ENCODE measurements around the gene ZNF142.
"Not testable (repeated sequence)": the region's sequence is repeated elsewhere in the genome, so short reads cannot be mapped to it uniquely, and the experiment has no call there.

Gene ZNF142, protein sequence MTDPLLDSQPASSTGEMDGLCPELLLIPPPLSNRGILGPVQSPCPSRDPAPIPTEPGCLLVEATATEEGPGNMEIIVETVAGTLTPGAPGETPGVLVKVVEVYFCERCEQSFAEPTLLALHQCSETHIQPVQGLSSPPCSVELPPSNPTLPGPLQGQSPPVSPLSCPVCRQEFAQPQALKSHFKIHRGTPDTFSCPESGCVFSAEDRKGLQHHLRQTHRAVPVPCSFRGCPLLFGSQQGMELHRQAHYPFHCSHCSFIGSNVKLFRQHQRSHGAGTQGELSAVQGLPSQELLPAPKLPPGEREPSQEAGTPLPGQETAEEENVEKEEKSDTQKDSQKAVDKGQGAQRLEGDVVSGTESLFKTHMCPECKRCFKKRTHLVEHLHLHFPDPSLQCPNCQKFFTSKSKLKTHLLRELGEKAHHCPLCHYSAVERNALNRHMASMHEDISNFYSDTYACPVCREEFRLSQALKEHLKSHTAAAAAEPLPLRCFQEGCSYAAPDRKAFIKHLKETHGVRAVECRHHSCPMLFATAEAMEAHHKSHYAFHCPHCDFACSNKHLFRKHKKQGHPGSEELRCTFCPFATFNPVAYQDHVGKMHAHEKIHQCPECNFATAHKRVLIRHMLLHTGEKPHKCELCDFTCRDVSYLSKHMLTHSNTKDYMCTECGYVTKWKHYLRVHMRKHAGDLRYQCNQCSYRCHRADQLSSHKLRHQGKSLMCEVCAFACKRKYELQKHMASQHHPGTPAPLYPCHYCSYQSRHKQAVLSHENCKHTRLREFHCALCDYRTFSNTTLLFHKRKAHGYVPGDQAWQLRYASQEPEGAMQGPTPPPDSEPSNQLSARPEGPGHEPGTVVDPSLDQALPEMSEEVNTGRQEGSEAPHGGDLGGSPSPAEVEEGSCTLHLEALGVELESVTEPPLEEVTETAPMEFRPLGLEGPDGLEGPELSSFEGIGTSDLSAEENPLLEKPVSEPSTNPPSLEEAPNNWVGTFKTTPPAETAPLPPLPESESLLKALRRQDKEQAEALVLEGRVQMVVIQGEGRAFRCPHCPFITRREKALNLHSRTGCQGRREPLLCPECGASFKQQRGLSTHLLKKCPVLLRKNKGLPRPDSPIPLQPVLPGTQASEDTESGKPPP (N-terminal part only)

DNA sequence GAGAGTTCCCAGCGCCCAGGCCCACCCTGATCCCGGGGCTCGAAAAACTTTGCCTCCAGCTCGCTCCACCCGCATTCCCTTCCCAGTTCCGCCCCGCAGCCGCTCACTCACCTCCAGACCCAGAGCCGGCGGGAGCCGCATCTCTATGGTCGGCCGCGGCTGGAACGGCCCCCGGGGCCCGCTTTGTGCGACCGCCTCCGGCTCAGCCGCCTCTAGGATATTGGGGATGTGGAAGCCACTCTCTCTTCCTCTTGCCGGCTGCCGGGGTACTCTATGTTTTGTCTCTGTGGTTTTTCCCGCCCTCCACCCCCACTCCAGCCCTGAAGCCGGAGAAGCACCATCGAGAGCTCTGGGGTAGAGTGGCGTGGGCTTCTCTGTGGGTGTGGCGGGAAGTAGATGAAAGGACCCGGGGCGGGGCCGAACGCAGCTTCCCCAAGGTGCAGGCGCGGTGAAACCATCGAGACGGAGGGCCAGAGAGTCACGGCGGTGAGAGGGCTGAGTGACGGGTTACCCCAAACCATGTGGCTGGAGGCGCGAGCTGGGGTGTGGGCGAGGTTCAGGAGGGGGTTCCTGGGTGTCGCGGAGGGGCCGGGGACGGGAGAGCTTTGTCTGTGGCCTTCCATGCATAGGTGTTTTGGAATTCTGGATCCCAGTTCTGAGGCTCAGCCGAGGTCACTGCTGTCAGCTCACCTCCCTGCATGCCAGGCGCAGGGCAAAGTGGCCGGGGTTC is at the start of gene ZNF142, which contains the start of gene BCS1L:
Gene ZNF142 (minus strand): TSS at position 366 of the 730 bp plus-strand sequence. CDS start 3,194 bp downstream, outside the sequence.
Gene BCS1L (plus strand): TSS at position 426 of the 730 bp plus-strand sequence. CDS start 1,305 bp downstream, outside the sequence.
- H3K9ac ChIP-seq = peak within 1 kb of the TSS; percentile 88
- H4K20me1 ChIP-seq = peaks cover 22% of the 10 kb centered on the region; the same call in 1 of the 2 replicates
- peaks cover 21% of the 10 kb centered on the region for H3K4me1 ChIP-seq
- H3K4me2 ChIP-seq = peak within 1 kb of the TSS; percentile 81
- H3K36me3 ChIP-seq = peaks cover 73% of the 10 kb centered on the region
- TF ChIP-seq Cebpa-rat (IDR thresholded peaks at IDR 0.05) = no peak
- H3K27ac ChIP-seq = peak within 1 kb of the TSS; percentile 84
- no peaks in the 10 kb centered on the region for H3K27me3 ChIP-seq
- peak within 1 kb of the TSS; percentile 99 for H3K4me3 ChIP-seq
- H3K9me3 ChIP-seq = no peaks in the 10 kb centered on the region

DNA sequence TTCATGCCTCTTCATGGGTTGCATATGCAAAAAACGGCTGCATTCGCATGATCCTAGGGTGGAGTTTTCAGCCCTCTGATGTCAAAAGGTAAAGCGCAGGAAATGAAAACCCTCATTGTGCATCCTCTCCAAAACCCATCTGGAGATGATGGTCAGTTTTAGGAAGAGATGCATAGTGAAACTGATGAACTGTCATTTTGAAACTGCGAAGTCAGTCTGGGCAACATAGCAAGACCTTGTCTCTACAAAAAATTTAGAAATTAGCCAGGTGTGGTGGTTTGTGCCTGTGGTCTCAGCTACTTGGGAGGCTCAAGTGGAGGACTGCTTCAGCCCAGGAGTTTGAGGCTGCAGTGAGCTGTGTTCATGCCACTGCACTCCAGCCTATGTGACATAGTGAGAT is 48.7 kb upstream of the ZNF142 start:
- Histone ChIP-seq H3K27ac (no peak overlapping the region), H4K20me1 (peaks cover 4% of the 10 kb centered on the region; the same call in 1 of the 2 replicates), H3K36me3 (no peaks in the 10 kb centered on the region), H3K27me3 (no peaks in the 10 kb centered on the region), H3K4me3 (no peak overlapping the region), H3K9ac (no peak overlapping the region), H3K4me2 (no peak overlapping the region), H3K9me3 (no peaks in the 10 kb centered on the region), H3K4me1 (peaks cover 15% of the 10 kb centered on the region)
- TF ChIP-seq Cebpa-rat (IDR thresholded peaks at IDR 0.05) = no peak

GRCh38 chr2:218703341-218703740 is 43.9 kb upstream of the ZNF142 start:
- no peak overlapping the region for H3K4me2 ChIP-seq
- no peak for TF ChIP-seq Cebpa-rat (IDR thresholded peaks at IDR 0.05)
- H3K27me3 ChIP-seq = no peaks in the 10 kb centered on the region
- H3K27ac ChIP-seq = no peak overlapping the region
- no peaks in the 10 kb centered on the region for H3K9me3 ChIP-seq
- no peak overlapping the region for H3K9ac ChIP-seq
- H3K4me3 ChIP-seq = no peak overlapping the region
- H4K20me1 ChIP-seq = no peaks in the 10 kb centered on the region
- H3K36me3 ChIP-seq = no peaks in the 10 kb centered on the region
- H3K4me1 ChIP-seq = no peaks in the 10 kb centered on the region

DNA sequence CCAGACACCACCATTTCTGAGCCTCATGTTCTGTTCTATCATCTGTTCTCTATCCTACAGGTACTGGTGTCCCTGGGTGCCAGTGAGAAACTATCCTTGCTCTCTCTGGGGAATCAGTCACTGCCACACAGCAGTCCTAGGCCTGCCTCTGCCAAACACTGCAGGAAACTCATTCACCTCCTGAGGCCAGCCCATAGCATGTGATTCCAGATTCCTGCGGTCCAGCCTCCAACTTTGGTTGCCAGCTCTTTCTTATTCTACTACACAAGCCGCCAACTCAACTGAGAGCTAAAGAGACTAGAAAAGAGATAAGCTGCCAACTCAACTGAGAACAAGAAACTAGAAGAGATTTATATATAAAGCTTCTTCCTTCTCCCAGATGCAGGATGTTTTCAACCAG is 42.4 kb upstream of the ZNF142 start:
- H3K27me3 ChIP-seq = no peaks in the 10 kb centered on the region
- no peaks in the 10 kb centered on the region for H4K20me1 ChIP-seq
- no peak overlapping the region for H3K4me2 ChIP-seq
- no peak overlapping the region for H3K4me3 ChIP-seq
- no peaks in the 10 kb centered on the region for H3K4me1 ChIP-seq
- H3K9ac ChIP-seq = no peak overlapping the region
- H3K36me3 ChIP-seq = no peaks in the 10 kb centered on the region
- no peak for TF ChIP-seq Cebpa-rat (IDR thresholded peaks at IDR 0.05)
- no peak overlapping the region for H3K27ac ChIP-seq
- no peaks in the 10 kb centered on the region for H3K9me3 ChIP-seq

GRCh38 chr2:218698885-218699284 is 39.5 kb upstream of the ZNF142 start:
- Histone ChIP-seq H3K4me3 (no peak overlapping the region), H3K9me3 (no peaks in the 10 kb centered on the region), H3K27me3 (no peaks in the 10 kb centered on the region), H3K9ac (no peak overlapping the region), H3K4me1 (no peaks in the 10 kb centered on the region), H3K4me2 (no peak overlapping the region), H4K20me1 (no peaks in the 10 kb centered on the region), H3K27ac (no peak overlapping the region), H3K36me3 (peaks cover 9% of the 10 kb centered on the region; the same call in 1 of the 2 replicates)
- no peak for TF ChIP-seq Cebpa-rat (IDR thresholded peaks at IDR 0.05)

DNA sequence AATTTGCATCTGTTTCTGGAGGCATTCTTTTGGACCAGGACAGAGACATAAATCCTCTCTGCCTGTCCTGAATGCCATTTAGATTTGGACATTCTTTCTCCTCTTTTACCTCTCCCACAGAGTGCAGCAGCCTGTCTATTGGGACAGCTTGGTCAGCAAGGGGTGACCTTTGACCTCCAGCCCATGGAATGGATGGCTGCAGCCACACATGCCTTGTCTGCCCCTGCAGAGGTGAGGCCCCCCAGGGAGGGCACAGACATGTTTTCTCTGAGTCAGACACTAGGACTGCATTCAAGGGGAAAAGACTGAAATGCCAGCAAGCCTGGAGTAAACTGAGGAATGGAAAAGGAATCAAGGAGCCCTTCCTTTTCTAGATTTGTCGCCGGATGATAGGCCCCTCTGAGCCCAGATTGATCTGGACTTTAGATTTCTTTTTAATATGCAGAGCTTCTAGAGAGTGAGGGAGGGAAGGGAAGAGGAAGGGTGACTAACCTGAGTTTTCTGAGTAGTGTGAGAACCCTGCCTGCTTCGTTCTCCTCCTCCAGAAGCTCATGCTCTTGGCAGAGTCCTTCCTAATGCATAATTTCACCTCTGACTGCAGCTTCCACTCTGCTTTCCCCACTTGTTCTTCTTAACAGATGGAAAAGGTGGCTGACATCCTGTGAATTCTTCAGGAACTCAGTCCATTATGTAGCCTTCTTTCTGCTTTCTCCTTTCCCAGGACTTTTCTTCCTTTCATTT is 35.2 kb upstream of the ZNF142 start:
- no peak overlapping the region for H3K4me3 ChIP-seq
- H3K4me2 ChIP-seq = no peak overlapping the region
- no peaks in the 10 kb centered on the region for H3K9me3 ChIP-seq
- no peak overlapping the region for H3K9ac ChIP-seq
- H4K20me1 ChIP-seq = no peaks in the 10 kb centered on the region
- no peaks in the 10 kb centered on the region for H3K4me1 ChIP-seq
- TF ChIP-seq Cebpa-rat (IDR thresholded peaks at IDR 0.05) = no peak
- peaks cover 20% of the 10 kb centered on the region; the same call in 1 of the 2 replicates for H3K36me3 ChIP-seq
- H3K27me3 ChIP-seq = no peaks in the 10 kb centered on the region
- no peak overlapping the region for H3K27ac ChIP-seq

GRCh38 chr2:218691234-218691633 is 31.8 kb upstream of the ZNF142 start:
- Histone ChIP-seq H3K4me1 (no peaks in the 10 kb centered on the region), H3K36me3 (peaks cover 20% of the 10 kb centered on the region; the same call in 1 of the 2 replicates), H3K27me3 (no peaks in the 10 kb centered on the region), H3K4me3 (no peak overlapping the region), H3K4me2 (no peak overlapping the region), H3K9me3 (no peaks in the 10 kb centered on the region), H4K20me1 (no peaks in the 10 kb centered on the region), H3K9ac (no peak overlapping the region), H3K27ac (no peak overlapping the region)
- no peak for TF ChIP-seq Cebpa-rat (IDR thresholded peaks at IDR 0.05)

DNA sequence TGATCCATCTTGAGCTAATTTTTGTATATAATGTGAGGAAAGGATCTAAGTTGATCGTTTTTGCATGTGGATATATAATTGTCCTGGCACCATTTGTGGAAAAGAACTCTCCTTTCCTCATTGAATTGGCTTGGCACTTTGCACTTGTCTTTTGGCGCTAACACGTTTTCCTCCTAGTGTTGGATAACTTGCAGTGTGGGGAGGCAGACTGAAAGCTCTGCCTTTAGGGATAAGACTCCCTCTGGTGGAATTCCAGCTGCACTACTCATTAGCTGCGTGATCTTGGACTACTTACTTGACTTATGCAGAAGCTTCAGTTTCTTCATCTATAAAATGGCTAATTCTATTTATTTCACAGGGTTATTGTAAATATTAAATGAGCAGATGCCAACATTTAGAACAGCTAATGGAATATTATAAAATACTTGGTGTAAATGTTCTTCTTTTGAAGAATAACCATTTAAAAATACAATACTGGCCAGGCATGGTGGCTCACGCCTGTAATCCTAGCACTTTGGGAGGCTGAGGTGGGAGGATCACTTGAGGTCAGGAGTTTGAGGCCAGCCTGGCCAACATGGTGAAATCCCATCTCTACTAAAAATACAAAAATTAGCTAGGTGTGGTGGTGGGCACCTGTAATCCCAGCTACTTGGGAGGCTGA is 28.1 kb upstream of the ZNF142 start:
- not testable (repeated sequence) for H3K27ac ChIP-seq, H3K27me3 ChIP-seq, H3K9me3 ChIP-seq, H3K4me2 ChIP-seq, H4K20me1 ChIP-seq, H3K4me1 ChIP-seq, H3K4me3 ChIP-seq, H3K9ac ChIP-seq, H3K36me3 ChIP-seq

All from BLaER1 (cell line).